Measurements from ENCODE around the gene NR3C1. TPM values are rescaled to one million over a fixed set of nuclear protein-coding genes. Genes with fewer than 3 reads are reported as not detected.

NR3C1 gene
- total RNA-seq, 2 experiments from 2014 or later = 66.2 to 77.9 TPM

GRCh38 chr5:143384865-143385657 is 18.4 kb downstream of the NR3C1 start:
- Mint-ChIP-seq H3K27me3 (no peaks in the 10 kb centered on the region), H3K27ac (no peak overlapping the region), H3K36me3 (peaks cover 73% of the 10 kb centered on the region), H3K4me1 (peaks cover 44% of the 10 kb centered on the region), H3K4me3 (no peak overlapping the region), H3K9me3 (ENCODE audit: low read depth) (peaks cover 18% of the 10 kb centered on the region)
- CTCF ChIA-PET = no interaction called here
- ATAC-seq (no peak), DNase-seq (no peak)

DNA sequence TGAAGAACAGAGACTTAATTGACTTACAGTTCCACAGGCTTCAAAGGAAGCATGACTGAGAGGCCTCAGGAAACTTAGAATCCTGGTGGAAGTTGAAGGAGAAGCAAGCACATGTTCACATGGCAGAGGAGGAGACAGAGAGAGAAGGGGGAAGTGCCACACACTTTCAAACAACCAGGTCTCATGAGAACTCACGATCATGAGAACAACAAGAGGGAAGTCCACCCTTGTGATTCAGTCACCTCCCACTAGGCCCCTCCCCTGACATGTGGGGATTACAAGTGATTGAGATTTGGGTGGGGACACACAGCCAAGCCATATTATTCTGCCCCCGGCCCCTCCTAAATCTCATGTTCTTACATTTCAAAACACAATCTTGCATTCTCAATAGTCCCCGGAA is 19.5 kb downstream of the NR3C1 start:
- ATAC-seq = no peak
- Mint-ChIP-seq H3K36me3 (peaks cover 76% of the 10 kb centered on the region), H3K27me3 (no peaks in the 10 kb centered on the region), H3K4me1 (peaks cover 38% of the 10 kb centered on the region), H3K4me3 (no peak overlapping the region), H3K27ac (no peak overlapping the region), H3K9me3 (ENCODE audit: low read depth) (peaks cover 18% of the 10 kb centered on the region)
- DNase-seq = no peak
- CTCF ChIA-PET = no interaction called here

DNA sequence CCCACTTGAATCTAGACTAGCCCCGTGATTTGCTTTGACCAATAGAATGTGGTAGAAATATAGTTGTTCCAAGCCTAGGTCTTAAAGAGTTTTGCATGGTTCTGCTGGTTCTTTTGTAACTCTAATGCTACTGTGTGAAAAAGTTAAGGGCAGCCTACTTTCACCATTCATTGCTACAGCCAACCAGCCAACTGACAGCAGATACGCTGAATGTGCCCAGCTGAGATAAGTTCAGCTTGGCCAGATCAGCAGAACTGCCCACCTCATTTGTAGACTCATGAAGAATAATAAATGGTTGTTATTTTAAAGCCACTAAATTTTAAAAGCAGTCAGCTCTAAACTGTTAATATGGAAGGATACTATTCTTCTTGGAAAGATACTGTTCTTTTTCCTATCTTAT is 23.9 kb downstream of the NR3C1 start:
- H3K4me1 Mint-ChIP-seq = peaks cover 11% of the 10 kb centered on the region
- H3K9me3 Mint-ChIP-seq (ENCODE audit: low read depth) = peaks cover 5% of the 10 kb centered on the region
- no peaks in the 10 kb centered on the region for H3K27me3 Mint-ChIP-seq
- no peak for ATAC-seq
- CTCF ChIA-PET = no interaction called here
- no peak overlapping the region for H3K4me3 Mint-ChIP-seq
- H3K27ac Mint-ChIP-seq = no peak overlapping the region
- DNase-seq = no peak
- peaks cover 50% of the 10 kb centered on the region for H3K36me3 Mint-ChIP-seq

DNA sequence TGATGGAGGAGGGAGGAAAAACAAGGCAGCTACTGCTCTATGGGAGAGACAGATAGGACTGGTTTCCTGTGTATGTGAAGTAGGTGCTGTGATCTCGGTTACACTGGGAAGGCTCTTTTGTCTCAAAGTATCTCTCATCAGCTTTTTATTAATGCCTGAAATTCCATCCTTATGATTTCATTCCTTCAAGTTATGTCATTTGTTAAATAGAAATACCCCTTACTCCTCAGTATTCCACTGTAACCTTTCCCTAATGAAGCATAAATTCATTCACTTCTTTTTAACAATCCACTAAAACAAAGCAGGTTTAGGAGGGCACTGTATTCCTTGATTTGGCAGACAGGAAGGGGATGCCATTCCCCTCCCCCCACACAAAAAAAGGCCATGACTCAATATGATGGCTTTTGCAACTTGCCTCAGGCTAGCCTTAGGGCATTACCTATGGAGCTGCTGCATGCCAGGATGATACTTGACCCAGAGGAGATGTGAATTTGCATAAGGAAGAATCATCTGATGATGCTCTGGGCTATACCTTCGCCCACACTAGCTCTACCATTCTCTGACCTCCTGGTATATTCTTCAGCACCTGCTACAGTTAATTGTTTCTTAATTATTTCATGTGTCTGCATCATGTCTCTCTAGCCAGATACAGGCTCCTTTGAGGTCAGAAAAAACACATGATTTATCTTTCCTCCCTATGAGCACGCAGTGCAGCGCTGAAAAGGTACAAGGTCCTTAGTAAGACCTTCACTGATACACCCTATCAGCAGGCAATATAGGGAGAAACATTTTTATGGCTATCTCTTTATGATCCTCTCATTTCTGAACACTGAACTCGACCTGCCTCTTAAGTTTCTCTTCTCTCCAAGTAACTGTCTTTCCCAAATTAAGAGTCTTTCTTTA is 26.3 kb downstream of the NR3C1 start:
- H3K4me1 Mint-ChIP-seq = peaks cover 6% of the 10 kb centered on the region
- H3K9me3 Mint-ChIP-seq (ENCODE audit: low read depth) = no peaks in the 10 kb centered on the region
- CTCF ChIA-PET = interaction anchor here (1.1 to 1.7 kb wide), 2 partner anchors 12 to 28 kb away, joined by 3 to 4 read pairs; no protein-coding TSS in a partner anchor
- no peak overlapping the region for H3K4me3 Mint-ChIP-seq
- no peak overlapping the region for H3K27ac Mint-ChIP-seq
- H3K27me3 Mint-ChIP-seq = no peaks in the 10 kb centered on the region
- no peak for DNase-seq
- ATAC-seq = no peak
- peaks cover 38% of the 10 kb centered on the region for H3K36me3 Mint-ChIP-seq

GRCh38 chr5:143376195-143376779 is 27.2 kb downstream of the NR3C1 start:
- H3K36me3 Mint-ChIP-seq = peaks cover 36% of the 10 kb centered on the region
- H3K9me3 Mint-ChIP-seq (ENCODE audit: low read depth) = no peaks in the 10 kb centered on the region
- no peak for DNase-seq
- no peak overlapping the region for H3K4me3 Mint-ChIP-seq
- peaks cover 6% of the 10 kb centered on the region for H3K4me1 Mint-ChIP-seq
- H3K27me3 Mint-ChIP-seq = no peaks in the 10 kb centered on the region
- ATAC-seq = no peak
- CTCF ChIA-PET = interaction anchor here (1.1 to 1.7 kb wide), 2 partner anchors 13 to 29 kb away, joined by 3 to 4 read pairs; no protein-coding TSS in a partner anchor
- no peak overlapping the region for H3K27ac Mint-ChIP-seq

DNA sequence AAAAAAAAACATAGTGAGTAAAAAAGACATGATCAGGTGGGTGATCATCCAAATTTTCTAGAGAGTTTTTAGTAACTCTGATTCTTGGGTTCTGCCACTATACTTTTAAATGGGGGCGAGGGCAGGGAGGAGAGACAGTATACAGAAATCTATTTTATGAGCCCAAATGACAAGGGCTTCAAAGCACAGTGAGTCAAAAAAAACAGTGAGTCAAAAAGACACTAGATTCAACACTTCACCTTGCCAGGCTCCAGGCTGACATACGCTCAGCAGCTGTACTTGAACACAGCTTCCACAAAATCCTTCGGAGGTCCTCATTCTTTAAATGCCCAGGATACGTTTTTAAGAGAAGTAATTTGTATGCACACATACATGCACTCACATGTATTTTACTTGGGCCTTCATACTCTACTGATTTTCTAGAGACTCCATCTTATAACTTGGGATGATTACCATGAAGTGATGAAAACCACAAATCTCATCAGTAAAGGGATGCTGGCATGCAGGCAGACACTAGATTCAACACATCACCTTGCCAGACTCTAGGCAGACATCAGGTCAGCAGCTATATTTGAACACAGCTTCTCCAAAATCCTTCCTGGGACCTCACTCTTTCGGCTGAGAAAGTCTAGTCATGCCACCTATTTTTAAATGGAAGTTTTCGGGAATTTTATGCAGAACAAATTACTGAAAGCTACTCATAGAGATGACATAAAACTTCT is 28.8 kb downstream of the NR3C1 start:
- CTCF ChIA-PET = no interaction called here
- no peaks in the 10 kb centered on the region for H3K27me3 Mint-ChIP-seq
- H3K27ac Mint-ChIP-seq = no peak overlapping the region
- peaks cover 4% of the 10 kb centered on the region for H3K4me1 Mint-ChIP-seq
- no peak for DNase-seq
- peaks cover 35% of the 10 kb centered on the region for H3K36me3 Mint-ChIP-seq
- H3K9me3 Mint-ChIP-seq (ENCODE audit: low read depth) = no peaks in the 10 kb centered on the region
- no peak for ATAC-seq
- no peak overlapping the region for H3K4me3 Mint-ChIP-seq

DNA sequence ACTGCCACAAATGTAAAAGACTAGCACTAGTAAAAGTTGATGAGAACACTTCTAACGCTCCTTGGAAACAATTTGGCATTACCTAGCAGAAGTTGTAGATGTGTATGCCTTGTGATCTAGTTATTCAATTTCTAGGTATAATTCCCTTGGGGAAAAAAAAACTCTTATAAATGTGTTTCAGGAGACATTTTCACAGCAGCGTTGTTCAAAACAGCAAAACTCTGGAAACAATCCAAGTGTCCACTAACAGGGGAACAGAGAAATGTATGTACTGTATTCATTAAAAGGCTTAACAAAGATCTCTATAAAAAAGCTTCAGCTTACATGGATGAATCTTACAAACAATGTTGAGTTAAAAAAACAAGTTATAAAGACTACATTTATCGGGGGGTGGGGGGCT is 30.4 kb downstream of the NR3C1 start:
- CTCF ChIA-PET = no interaction called here
- Mint-ChIP-seq H3K27ac (no peak overlapping the region), H3K9me3 (ENCODE audit: low read depth) (no peaks in the 10 kb centered on the region), H3K36me3 (peaks cover 39% of the 10 kb centered on the region), H3K4me1 (peaks cover 6% of the 10 kb centered on the region), H3K4me3 (no peak overlapping the region), H3K27me3 (no peaks in the 10 kb centered on the region)
- DNase-seq = no peak
- no peak for ATAC-seq

GRCh38 chr5:143372187-143372829 is 31.2 kb downstream of the NR3C1 start:
- H3K4me1 Mint-ChIP-seq = peaks cover 4% of the 10 kb centered on the region

GRCh38 chr5:143370440-143370839 is 33.0 kb downstream of the NR3C1 start:
- Mint-ChIP-seq H3K9me3 (ENCODE audit: low read depth) (peaks cover 4% of the 10 kb centered on the region), H3K27me3 (no peaks in the 10 kb centered on the region), H3K36me3 (peaks cover 50% of the 10 kb centered on the region), H3K4me1 (peaks cover 11% of the 10 kb centered on the region), H3K4me3 (no peak overlapping the region), H3K27ac (no peak overlapping the region)
- DNase-seq (no peak), ATAC-seq (no peak)
- CTCF ChIA-PET = no interaction called here

More at GRCh38 chr5:143372187-143372829, 31.2 kb downstream of the NR3C1 start:
- H3K27ac Mint-ChIP-seq = no peak overlapping the region
- H3K27me3 Mint-ChIP-seq = no peaks in the 10 kb centered on the region
- H3K36me3 Mint-ChIP-seq = peaks cover 40% of the 10 kb centered on the region
- no peak overlapping the region for H3K4me3 Mint-ChIP-seq
- CTCF ChIA-PET = no interaction called here
- DNase-seq (no peak), ATAC-seq (no peak)
- H3K9me3 Mint-ChIP-seq (ENCODE audit: low read depth) = no peaks in the 10 kb centered on the region

DNA sequence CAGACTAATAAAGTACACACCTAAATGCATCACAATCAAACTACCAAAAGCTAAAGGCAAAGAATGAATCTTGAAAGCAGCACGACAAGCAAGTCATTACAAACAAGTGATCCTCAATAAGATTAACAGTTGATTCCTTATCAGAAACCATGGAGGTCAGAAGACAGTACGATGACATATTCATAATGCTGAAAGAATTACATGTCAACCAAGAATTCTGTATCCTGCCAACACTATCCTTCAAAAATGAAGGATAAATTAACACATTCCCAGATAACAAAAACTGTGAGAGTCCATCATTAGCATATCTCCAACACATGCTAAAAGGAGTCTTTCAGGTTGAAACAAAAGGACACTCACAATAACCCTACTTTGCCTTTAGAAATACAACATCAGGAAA is 39.4 kb downstream of the NR3C1 start:
- Mint-ChIP-seq H3K27me3 (no peaks in the 10 kb centered on the region), H3K27ac (no peak overlapping the region), H3K9me3 (ENCODE audit: low read depth) (peaks cover 16% of the 10 kb centered on the region), H3K4me1 (peaks cover 38% of the 10 kb centered on the region), H3K36me3 (peaks cover 51% of the 10 kb centered on the region), H3K4me3 (no peak overlapping the region)
- ATAC-seq (no peak), DNase-seq (no peak)
- CTCF ChIA-PET = no interaction called here

- ATAC-seq (no peak), DNase-seq (no peak)
- Mint-ChIP-seq H3K9me3 (ENCODE audit: low read depth) (peaks cover 16% of the 10 kb centered on the region), H3K36me3 (peaks cover 42% of the 10 kb centered on the region), H3K4me1 (peaks cover 37% of the 10 kb centered on the region), H3K4me3 (no peak overlapping the region), H3K27ac (no peak overlapping the region), H3K27me3 (no peaks in the 10 kb centered on the region)
- CTCF ChIA-PET = no interaction called here
These were observed 40.7 kb downstream of the NR3C1 start for GRCh38 chr5:143362664-143363227.

GRCh38 chr5:143361438-143361837 is 42.0 kb downstream of the NR3C1 start:
- no peak overlapping the region for H3K27ac Mint-ChIP-seq
- DNase-seq (no peak), ATAC-seq (no peak)
- H3K9me3 Mint-ChIP-seq (ENCODE audit: low read depth) = peaks cover 16% of the 10 kb centered on the region
- CTCF ChIA-PET = interaction anchor here (1.0 kb wide), 1 partner anchor 31 kb away, joined by 3 read pairs; no protein-coding TSS in a partner anchor
- peaks cover 37% of the 10 kb centered on the region for H3K36me3 Mint-ChIP-seq
- no peaks in the 10 kb centered on the region for H3K27me3 Mint-ChIP-seq
- H3K4me3 Mint-ChIP-seq = no peak overlapping the region
- peaks cover 38% of the 10 kb centered on the region for H3K4me1 Mint-ChIP-seq
